Suprapubic skin (tissue), 4 donors: ENCODE measurements around the gene SRD5A1. TPM values are rescaled to one million over a fixed set of nuclear protein-coding genes. Genes with fewer than 3 reads are reported as not detected.

Experiments used
- DNase-seq, 2 donors: peaks; one replicate each; pipeline ENCODE4 v3.0.0-alpha.2; 2019; ENCODE audit warnings: low spot score in 2 of 2
- H3K27ac ChIP-seq: fragments of 200-600 bp; sonication (generic); one replicate; pipeline ENCODE4 v1.5.1; 2019
- H3K27me3 ChIP-seq: fragments of 200-600 bp; sonication (generic); one replicate; pipeline ENCODE4 v1.5.1; 2019
- H3K36me3 ChIP-seq: fragments of 200-600 bp; sonication (generic); one replicate; pipeline ENCODE4 v1.5.1; 2019
- H3K4me1 ChIP-seq: fragments of 200-600 bp; sonication (generic); one replicate; pipeline ENCODE4 v1.5.1; 2019
- H3K4me3 ChIP-seq: fragments of 200-600 bp; sonication (generic); one replicate; pipeline ENCODE4 v1.5.1; 2019; ENCODE audit warnings: mild to moderate bottlenecking
- H3K9me3 ChIP-seq: fragments of 200-600 bp; sonication (generic); one replicate; pipeline ENCODE4 v1.5.1; 2019
- EP300 ChIP-seq: sonication (generic); formaldehyde crosslinking; IDR thresholded peaks from one replicate; pipeline ENCODE4 v1.6.1; 2017; ENCODE audit warnings: antibody characterized with exemption
- POLR2A ChIP-seq, 2 donors: fragments of 450-650 bp; IDR thresholded peaks; one replicate each; pipeline ENCODE4 v1.6.1; 2017; ENCODE audit warnings: antibody characterized with exemption in 2 of 2, mild to moderate bottlenecking in 2 of 2, moderate library complexity in 2 of 2
- POLR2AphosphoS5 ChIP-seq, 3 donors: sonication (generic); formaldehyde crosslinking; IDR thresholded peaks; one replicate each; pipeline ENCODE4 v1.6.1; 2017; ENCODE audit warnings: antibody characterized with exemption in 3 of 3
- WGBS: methylation state at CpG from one replicate; pipeline ENCODE4 v1.1.5; 2018; 5-methylcytosine and 5-hydroxymethylcytosine counted together
- total RNA-seq, 4 donors: library from RNA; depleted of rRNA; stranded (reverse); fragments of >200 nt; gene quantifications; one replicate each; pipeline ENCODE4 v1.1.0, GENCODE V29; 2016
- TF ChIP-seq, protein P1 (sequence below), 2 donors: fragments of 200-600 bp in 1 of 2; fragments of 450-650 bp in 1 of 2; sonication (generic) in 1 of 2; IDR thresholded peaks; one replicate each; pipeline ENCODE4 v1.5.1; 2016 to 2019; ENCODE audit warnings: antibody characterized with exemption in 2 of 2, mild to moderate bottlenecking in 1 of 2, moderate library complexity in 1 of 2

SRD5A1 gene
- total RNA-seq, 4 donors from 2014 or later: 62.7 to 86.8 (median 74.8) TPM

DNA sequence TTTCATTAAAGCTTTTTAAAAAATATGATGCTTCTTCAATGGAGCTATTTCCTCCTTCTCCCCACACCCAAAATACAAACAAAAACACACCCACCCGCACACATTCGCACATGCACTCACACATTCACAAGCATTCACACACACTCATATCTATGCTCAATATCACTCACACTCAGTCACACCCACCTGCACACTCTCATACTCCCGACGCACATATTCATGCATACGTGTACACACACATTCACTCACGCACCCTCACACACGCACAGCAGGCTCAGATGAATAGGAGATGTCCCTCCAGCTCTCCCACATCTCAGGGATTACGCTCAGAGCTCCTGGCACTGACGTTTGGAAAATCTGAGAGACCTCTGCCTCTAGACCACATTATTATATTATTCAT lies 54.3 kb downstream of the SRD5A1 start:
- Histone ChIP-seq H3K27me3 (no peaks in the 10 kb centered on the region), H3K4me1 (peaks cover 5% of the 10 kb centered on the region), H3K36me3 (no peaks in the 10 kb centered on the region), H3K4me3 (no peak overlapping the region), H3K27ac (no peak overlapping the region), H3K9me3 (no peaks in the 10 kb centered on the region)
- TF ChIP-seq POLR2A (IDR thresholded peaks at IDR 0.05): no peak
- TF ChIP-seq EP300: no peak
- TF ChIP-seq POLR2AphosphoS5 (IDR thresholded peaks at IDR 0.05): no peak
- TF ChIP-seq, protein P1, sequence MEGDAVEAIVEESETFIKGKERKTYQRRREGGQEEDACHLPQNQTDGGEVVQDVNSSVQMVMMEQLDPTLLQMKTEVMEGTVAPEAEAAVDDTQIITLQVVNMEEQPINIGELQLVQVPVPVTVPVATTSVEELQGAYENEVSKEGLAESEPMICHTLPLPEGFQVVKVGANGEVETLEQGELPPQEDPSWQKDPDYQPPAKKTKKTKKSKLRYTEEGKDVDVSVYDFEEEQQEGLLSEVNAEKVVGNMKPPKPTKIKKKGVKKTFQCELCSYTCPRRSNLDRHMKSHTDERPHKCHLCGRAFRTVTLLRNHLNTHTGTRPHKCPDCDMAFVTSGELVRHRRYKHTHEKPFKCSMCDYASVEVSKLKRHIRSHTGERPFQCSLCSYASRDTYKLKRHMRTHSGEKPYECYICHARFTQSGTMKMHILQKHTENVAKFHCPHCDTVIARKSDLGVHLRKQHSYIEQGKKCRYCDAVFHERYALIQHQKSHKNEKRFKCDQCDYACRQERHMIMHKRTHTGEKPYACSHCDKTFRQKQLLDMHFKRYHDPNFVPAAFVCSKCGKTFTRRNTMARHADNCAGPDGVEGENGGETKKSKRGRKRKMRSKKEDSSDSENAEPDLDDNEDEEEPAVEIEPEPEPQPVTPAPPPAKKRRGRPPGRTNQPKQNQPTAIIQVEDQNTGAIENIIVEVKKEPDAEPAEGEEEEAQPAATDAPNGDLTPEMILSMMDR (IDR thresholded peaks at IDR 0.05): no peak
- 86% methylated on average over 9 of the region's 9 CpGs for WGBS
- no peak for DNase-seq

DNA sequence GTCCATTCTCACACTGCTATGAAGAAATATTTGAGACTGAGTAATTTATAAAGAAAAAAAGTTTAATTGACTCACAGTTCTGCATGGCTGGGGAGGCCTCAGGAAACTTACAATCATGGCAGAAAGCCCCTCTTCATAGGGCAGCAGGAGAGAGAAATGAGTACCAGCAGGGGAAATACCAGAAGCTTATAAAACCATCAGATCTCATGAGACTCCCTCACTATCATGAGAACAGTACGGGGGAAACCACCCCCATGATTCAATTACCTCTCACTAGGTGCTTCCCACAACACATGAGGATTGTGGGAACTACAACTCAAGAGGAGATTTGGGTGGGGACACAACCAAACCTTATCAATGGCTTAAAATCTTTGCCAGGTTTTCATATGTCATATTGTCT lies 59.7 kb downstream of the SRD5A1 start:
- H3K36me3 ChIP-seq: no peaks in the 10 kb centered on the region
- H3K4me3 ChIP-seq: no peak overlapping the region
- 71% methylated on average over 1 of the region's 1 CpG for WGBS
- no peak for TF ChIP-seq POLR2A (IDR thresholded peaks at IDR 0.05)
- no peak for TF ChIP-seq POLR2AphosphoS5 (IDR thresholded peaks at IDR 0.05)
- TF ChIP-seq, protein P1 (IDR thresholded peaks at IDR 0.05): no peak
- no peak for TF ChIP-seq EP300
- peaks cover 3% of the 10 kb centered on the region for H3K27me3 ChIP-seq
- H3K4me1 ChIP-seq: no peaks in the 10 kb centered on the region
- no peak overlapping the region for H3K27ac ChIP-seq
- DNase-seq: no peak
- no peaks in the 10 kb centered on the region for H3K9me3 ChIP-seq

DNA sequence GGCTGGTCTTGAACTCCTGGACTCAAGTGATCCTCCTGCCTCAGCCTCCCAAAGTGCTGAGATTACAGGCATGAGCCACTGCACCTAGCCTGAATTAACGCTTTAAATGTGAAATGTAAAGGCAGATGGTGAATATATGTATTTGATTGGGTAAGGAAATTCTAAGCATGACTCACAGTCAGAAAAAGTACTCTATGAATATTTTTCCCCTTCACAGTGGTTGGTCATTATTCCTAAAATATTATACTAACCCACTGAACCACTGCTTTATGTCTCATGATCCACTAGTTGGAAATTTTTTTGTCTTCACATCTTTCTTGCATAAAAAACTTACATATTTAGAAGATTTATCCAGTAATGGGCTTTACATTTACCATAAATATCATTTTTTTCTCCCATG lies 65.5 kb downstream of the SRD5A1 start:
- no peaks in the 10 kb centered on the region for H3K27me3 ChIP-seq
- no peaks in the 10 kb centered on the region for H3K9me3 ChIP-seq
- peaks cover 4% of the 10 kb centered on the region for H3K4me1 ChIP-seq
- 90% methylated on average over 1 of the region's 1 CpG for WGBS
- TF ChIP-seq, protein P1 (IDR thresholded peaks at IDR 0.05): no peak
- TF ChIP-seq POLR2AphosphoS5 (IDR thresholded peaks at IDR 0.05) (no peak), EP300 (no peak), POLR2A (IDR thresholded peaks at IDR 0.05) (no peak)
- H3K27ac ChIP-seq: no peak overlapping the region
- H3K36me3 ChIP-seq: no peaks in the 10 kb centered on the region
- DNase-seq: no peak
- H3K4me3 ChIP-seq: no peak overlapping the region

DNA sequence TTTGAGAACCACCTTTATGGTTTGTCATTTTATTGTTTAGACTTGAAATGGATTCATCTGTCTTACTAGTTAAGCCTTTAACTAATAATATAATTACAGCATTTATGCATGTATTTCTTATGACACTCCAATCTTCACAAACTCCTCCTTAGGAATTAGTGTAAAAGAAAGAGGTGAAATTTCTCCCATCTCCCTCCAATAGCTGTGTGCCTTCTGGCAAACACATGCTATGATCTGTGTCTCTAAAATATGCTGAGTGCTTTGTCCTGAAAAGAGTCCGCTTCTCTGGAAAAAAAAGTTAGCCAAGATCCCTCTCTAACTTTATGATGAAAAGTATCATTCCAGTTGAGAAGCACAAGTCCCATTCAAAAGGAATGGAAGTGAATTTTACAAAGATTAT lies 66.1 kb downstream of the SRD5A1 start:
- H3K27ac ChIP-seq: no peak overlapping the region
- DNase-seq: no peak
- no peaks in the 10 kb centered on the region for H3K9me3 ChIP-seq
- no peak overlapping the region for H3K4me3 ChIP-seq
- H3K4me1 ChIP-seq: peaks cover 10% of the 10 kb centered on the region
- no peak for TF ChIP-seq EP300
- TF ChIP-seq, protein P1 (IDR thresholded peaks at IDR 0.05): no peak
- TF ChIP-seq POLR2A (IDR thresholded peaks at IDR 0.05): no peak
- no peak for TF ChIP-seq POLR2AphosphoS5 (IDR thresholded peaks at IDR 0.05)
- no peaks in the 10 kb centered on the region for H3K27me3 ChIP-seq
- no peaks in the 10 kb centered on the region for H3K36me3 ChIP-seq
- WGBS: 56% methylated on average over 1 of the region's 1 CpG

DNA sequence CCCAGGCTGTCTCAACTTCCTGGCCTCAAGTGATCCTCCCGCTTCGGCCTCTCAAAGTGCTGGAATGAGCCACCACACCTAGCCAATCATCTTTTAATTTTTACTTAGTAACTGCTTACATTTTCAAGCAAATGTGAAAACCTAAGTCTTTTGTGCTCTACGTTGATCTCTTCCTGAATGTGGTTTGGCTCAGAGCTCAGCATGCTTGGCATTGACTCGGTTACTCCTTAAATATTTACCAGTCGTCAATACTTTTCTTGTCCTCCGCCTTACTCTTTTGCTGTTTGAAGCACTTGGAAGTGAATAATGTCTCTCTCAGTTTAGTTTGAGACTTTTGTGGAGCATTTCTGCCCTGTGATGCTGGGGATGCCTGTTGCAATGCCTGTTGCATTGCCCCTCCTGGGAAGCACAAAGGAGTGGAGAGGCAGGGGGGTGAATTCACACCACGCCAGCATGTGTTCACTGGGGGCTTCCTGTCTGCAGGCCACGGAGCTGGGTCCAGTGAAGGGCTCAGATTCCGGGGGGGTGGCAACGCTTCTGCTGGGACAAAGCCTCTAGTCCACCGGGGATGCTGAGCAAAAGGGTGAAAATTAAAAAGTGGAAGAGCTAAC lies 66.9 kb downstream of the SRD5A1 start:
- TF ChIP-seq, protein P1 (IDR thresholded peaks at IDR 0.05): no peak
- TF ChIP-seq EP300 (no peak), POLR2A (IDR thresholded peaks at IDR 0.05) (no peak)
- Histone ChIP-seq H3K4me1 (peaks cover 19% of the 10 kb centered on the region), H3K9me3 (no peaks in the 10 kb centered on the region), H3K4me3 (no peak overlapping the region), H3K36me3 (no peaks in the 10 kb centered on the region), H3K27ac (no peak overlapping the region), H3K27me3 (no peaks in the 10 kb centered on the region)
- DNase-seq: no peak
- 36% methylated on average over 11 of the region's 11 CpGs for WGBS
